C4-2B (cell line): ENCODE results near the gene UNC5C.

ENCODE experiments used
- CTCF ChIP-seq: fragments of 450-650 bp; conservative IDR thresholded peaks from 2 replicates; pipeline ENCODE4 v1.5.1; 2017; ENCODE audit warnings: mild to moderate bottlenecking
- ZFX ChIP-seq: fragments of 450-650 bp; IDR thresholded peaks from 2 replicates; pipeline ENCODE4 v1.6.1; 2017

DNA sequence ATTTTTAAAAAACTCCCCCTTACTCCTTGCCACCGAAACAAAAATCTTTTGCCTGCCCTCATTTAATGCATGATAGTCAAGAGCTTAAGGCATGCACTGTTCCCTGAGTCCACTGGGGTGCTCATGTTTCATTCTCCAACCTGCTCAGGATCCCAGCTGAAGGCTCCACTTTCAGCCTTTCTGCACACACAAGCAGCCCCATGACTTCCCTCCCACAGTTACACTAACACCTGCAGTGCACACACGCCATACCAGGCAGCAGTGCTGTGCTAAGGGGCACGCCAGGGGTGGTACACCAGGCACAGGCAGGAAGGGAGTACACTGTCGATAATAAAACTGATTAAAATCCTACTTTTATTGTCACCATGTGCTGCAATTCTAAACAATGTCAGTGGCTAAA is 405.8 kb downstream of the UNC5C start:
- TF ChIP-seq CTCF, result no peak
- TF ChIP-seq ZFX, result no peak
